ENCODE data around the gene FGF12.

The FGF12 gene

GRCh38 chr3:192373032-192373431 is 354.3 kb downstream of the FGF12 start:
- H3K4me2 ChIP-seq (ENCODE audit: low read length), result no peak overlapping the region
- H2BK12ac ChIP-seq (ENCODE audit: low read length), result no peak overlapping the region
- no peaks in the 10 kb centered on the region for H3K27me3 ChIP-seq (ENCODE audit: insufficient read depth, low read length)
- WGBS (ENCODE audit: extremely low coverage, insufficient coverage, insufficient read length), result no CpG with 5 or more reads among the region's 6 CpGs
- H4K8ac ChIP-seq (ENCODE audit: low read depth, low read length), result no peak overlapping the region
- no peaks in the 10 kb centered on the region for H3K4me1 ChIP-seq (ENCODE audit: control insufficient read depth in 1 of 2, insufficient read depth in 2 of 2, low read length in 2 of 2)
- H3K79me2 ChIP-seq (ENCODE audit: control insufficient read depth, insufficient read depth, low read length, poor library complexity), result no peaks in the 10 kb centered on the region
- H3K4ac ChIP-seq (ENCODE audit: low read depth, low read length), result no peak overlapping the region
- H2AK5ac ChIP-seq (ENCODE audit: low read length), result no peak overlapping the region
- H2BK120ac ChIP-seq (ENCODE audit: insufficient read depth, low read length, poor library complexity), result no peak overlapping the region
- H3K14ac ChIP-seq (ENCODE audit: low read length), result no peak overlapping the region
- no peaks in the 10 kb centered on the region for H3K9me3 ChIP-seq (ENCODE audit: insufficient read depth, low read depth, low read length)
- H2AFZ ChIP-seq (ENCODE audit: insufficient read depth, low read length, poor library complexity), result no peak overlapping the region
- H4K91ac ChIP-seq (ENCODE audit: low read depth, low read length), result no peak overlapping the region
- H3K23ac ChIP-seq (ENCODE audit: low read length), result no peak overlapping the region
- no peak overlapping the region for H3K4me3 ChIP-seq (ENCODE audit: low read depth, low read length)
- H4K12ac ChIP-seq (ENCODE audit: low read depth, low read length), result no peak overlapping the region
- no peak overlapping the region for H3K27ac ChIP-seq (ENCODE audit: low read depth, low read length)
- H3K18ac ChIP-seq (ENCODE audit: low read length), result no peak overlapping the region
- no peak overlapping the region for H3K9ac ChIP-seq (ENCODE audit: low read length)
- H3K79me1 ChIP-seq (ENCODE audit: low read length), result no peaks in the 10 kb centered on the region
- H2BK5ac ChIP-seq (ENCODE audit: low read depth, low read length, poor library complexity), result no peak overlapping the region
- no peak for DNase-seq
- H3K36me3 ChIP-seq (ENCODE audit: control insufficient read depth in 1 of 2, insufficient read depth in 2 of 2, low read length in 2 of 2), result no peaks in the 10 kb centered on the region

GRCh38 chr3:192372616-192373015 is 354.7 kb downstream of the FGF12 start:
- Histone ChIP-seq H2AK5ac (ENCODE audit: low read length) (no peak overlapping the region), H3K27me3 (ENCODE audit: insufficient read depth, low read length) (no peaks in the 10 kb centered on the region), H2BK5ac (ENCODE audit: low read depth, low read length, poor library complexity) (no peak overlapping the region), H3K27ac (ENCODE audit: low read depth, low read length) (no peak overlapping the region), H3K36me3 (ENCODE audit: control insufficient read depth in 1 of 2, insufficient read depth in 2 of 2, low read length in 2 of 2) (no peaks in the 10 kb centered on the region), H3K18ac (ENCODE audit: low read length) (no peak overlapping the region), H3K14ac (ENCODE audit: low read length) (no peak overlapping the region), H3K4me1 (ENCODE audit: control insufficient read depth in 1 of 2, insufficient read depth in 2 of 2, low read length in 2 of 2) (no peaks in the 10 kb centered on the region), H3K4ac (ENCODE audit: low read depth, low read length) (no peak overlapping the region), H3K23ac (ENCODE audit: low read length) (no peak overlapping the region), H3K4me2 (ENCODE audit: low read length) (no peak overlapping the region), H3K9me3 (ENCODE audit: insufficient read depth, low read depth, low read length) (no peaks in the 10 kb centered on the region), H4K12ac (ENCODE audit: low read depth, low read length) (no peak overlapping the region), H3K9ac (ENCODE audit: low read length) (no peak overlapping the region), H4K8ac (ENCODE audit: low read depth, low read length) (no peak overlapping the region), H4K91ac (ENCODE audit: low read depth, low read length) (no peak overlapping the region), H3K79me1 (ENCODE audit: low read length) (no peaks in the 10 kb centered on the region), H2BK120ac (ENCODE audit: insufficient read depth, low read length, poor library complexity) (no peak overlapping the region), H2BK12ac (ENCODE audit: low read length) (no peak overlapping the region), H3K79me2 (ENCODE audit: control insufficient read depth, insufficient read depth, low read length, poor library complexity) (no peaks in the 10 kb centered on the region), H2AFZ (ENCODE audit: insufficient read depth, low read length, poor library complexity) (no peak overlapping the region), H3K4me3 (ENCODE audit: low read depth, low read length) (no peak overlapping the region)
- no peak for DNase-seq
- no CpG with 5 or more reads among the region's 4 CpGs for WGBS (ENCODE audit: extremely low coverage, insufficient coverage, insufficient read length)

GRCh38 chr3:192371870-192372400 is 355.4 kb downstream of the FGF12 start:
- no peak overlapping the region for H3K27ac ChIP-seq (ENCODE audit: low read depth, low read length)
- no peak overlapping the region for H3K18ac ChIP-seq (ENCODE audit: low read length)
- H2AK5ac ChIP-seq (ENCODE audit: low read length), result no peak overlapping the region
- H2BK120ac ChIP-seq (ENCODE audit: insufficient read depth, low read length, poor library complexity), result no peak overlapping the region
- no peak overlapping the region for H2AFZ ChIP-seq (ENCODE audit: insufficient read depth, low read length, poor library complexity)
- no peak overlapping the region for H4K91ac ChIP-seq (ENCODE audit: low read depth, low read length)
- DNase-seq, result no peak
- no peaks in the 10 kb centered on the region for H3K79me1 ChIP-seq (ENCODE audit: low read length)
- no peak overlapping the region for H3K4me3 ChIP-seq (ENCODE audit: low read depth, low read length)
- H2BK12ac ChIP-seq (ENCODE audit: low read length), result no peak overlapping the region
- no peaks in the 10 kb centered on the region for H3K36me3 ChIP-seq (ENCODE audit: control insufficient read depth in 1 of 2, insufficient read depth in 2 of 2, low read length in 2 of 2)
- H2BK5ac ChIP-seq (ENCODE audit: low read depth, low read length, poor library complexity), result no peak overlapping the region
- H3K4ac ChIP-seq (ENCODE audit: low read depth, low read length), result no peak overlapping the region
- H3K9me3 ChIP-seq (ENCODE audit: insufficient read depth, low read depth, low read length), result no peaks in the 10 kb centered on the region
- no peaks in the 10 kb centered on the region for H3K79me2 ChIP-seq (ENCODE audit: control insufficient read depth, insufficient read depth, low read length, poor library complexity)
- no peak overlapping the region for H4K8ac ChIP-seq (ENCODE audit: low read depth, low read length)
- H3K9ac ChIP-seq (ENCODE audit: low read length), result no peak overlapping the region
- no peak overlapping the region for H4K12ac ChIP-seq (ENCODE audit: low read depth, low read length)
- H3K27me3 ChIP-seq (ENCODE audit: insufficient read depth, low read length), result no peaks in the 10 kb centered on the region
- no peak overlapping the region for H3K4me2 ChIP-seq (ENCODE audit: low read length)
- H3K4me1 ChIP-seq (ENCODE audit: control insufficient read depth in 1 of 2, insufficient read depth in 2 of 2, low read length in 2 of 2), result no peaks in the 10 kb centered on the region
- no peak overlapping the region for H3K14ac ChIP-seq (ENCODE audit: low read length)
- no peak overlapping the region for H3K23ac ChIP-seq (ENCODE audit: low read length)
- WGBS (ENCODE audit: extremely low coverage, insufficient coverage, insufficient read length), result no CpG with 5 or more reads among the region's 2 CpGs

DNA sequence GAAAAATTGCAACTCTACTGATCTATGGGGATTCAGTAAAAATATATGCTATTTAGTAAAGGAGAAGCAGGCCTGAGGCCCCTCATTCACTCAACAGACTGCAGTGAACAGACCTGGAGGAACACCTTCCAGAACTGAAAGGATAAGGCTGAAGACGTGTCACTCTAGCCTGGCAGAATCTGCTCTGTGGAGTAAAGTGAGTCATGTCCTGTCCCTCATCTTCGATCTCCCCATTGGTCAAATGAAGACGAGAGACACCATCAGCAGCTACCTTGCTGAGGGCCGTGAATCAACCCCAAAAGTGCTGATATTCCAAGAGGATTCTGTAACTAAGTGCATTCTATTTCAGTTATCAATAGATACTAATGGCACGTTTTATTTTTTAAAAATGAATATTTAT is 359.7 kb downstream of the FGF12 start:
- H3K4me2 ChIP-seq (ENCODE audit: low read length), result no peak overlapping the region
- no peaks in the 10 kb centered on the region for H3K9me3 ChIP-seq (ENCODE audit: insufficient read depth, low read depth, low read length)
- H4K8ac ChIP-seq (ENCODE audit: low read depth, low read length), result no peak overlapping the region
- H3K23ac ChIP-seq (ENCODE audit: low read length), result no peak overlapping the region
- no peaks in the 10 kb centered on the region for H3K36me3 ChIP-seq (ENCODE audit: control insufficient read depth in 1 of 2, insufficient read depth in 2 of 2, low read length in 2 of 2)
- peak overlapping the region; percentile 67 for H2BK12ac ChIP-seq (ENCODE audit: low read length)
- H2BK5ac ChIP-seq (ENCODE audit: low read depth, low read length, poor library complexity), result no peak overlapping the region
- no peak overlapping the region for H2BK120ac ChIP-seq (ENCODE audit: insufficient read depth, low read length, poor library complexity)
- H3K18ac ChIP-seq (ENCODE audit: low read length), result no peak overlapping the region
- H3K27ac ChIP-seq (ENCODE audit: low read depth, low read length), result no peak overlapping the region
- H3K27me3 ChIP-seq (ENCODE audit: insufficient read depth, low read length), result no peaks in the 10 kb centered on the region
- H3K79me2 ChIP-seq (ENCODE audit: control insufficient read depth, insufficient read depth, low read length, poor library complexity), result no peaks in the 10 kb centered on the region
- WGBS (ENCODE audit: extremely low coverage, insufficient coverage, insufficient read length), result no CpG with 5 or more reads among the region's 5 CpGs
- H4K91ac ChIP-seq (ENCODE audit: low read depth, low read length), result no peak overlapping the region
- no peak overlapping the region for H3K14ac ChIP-seq (ENCODE audit: low read length)
- no peak overlapping the region for H4K12ac ChIP-seq (ENCODE audit: low read depth, low read length)
- no peaks in the 10 kb centered on the region for H3K79me1 ChIP-seq (ENCODE audit: low read length)
- no peak overlapping the region for H2AK5ac ChIP-seq (ENCODE audit: low read length)
- no peaks in the 10 kb centered on the region for H3K4me1 ChIP-seq (ENCODE audit: control insufficient read depth in 1 of 2, insufficient read depth in 2 of 2, low read length in 2 of 2)
- no peak overlapping the region for H3K4ac ChIP-seq (ENCODE audit: low read depth, low read length)
- no peak overlapping the region for H2AFZ ChIP-seq (ENCODE audit: insufficient read depth, low read length, poor library complexity)
- no peak overlapping the region for H3K4me3 ChIP-seq (ENCODE audit: low read depth, low read length)
- H3K9ac ChIP-seq (ENCODE audit: low read length), result no peak overlapping the region
- DNase-seq, result no peak
